ENCODE data around the gene PSMB5.

- TF ChIP-seq CTCF (IDR thresholded peaks at IDR 0.05; ENCODE audit: insufficient read depth, low read depth, low read length) (no peak), EZH2 (IDR thresholded peaks at IDR 0.05; ENCODE audit: insufficient read depth, low read length) (no peak)
Observed at GRCh38 chr14:23078692-23079116, 44.0 kb upstream of the PSMB5 start.
